HG03565 (cell line): ENCODE data around the gene OTOA.
"Not testable (repeated sequence)": the region's sequence is repeated elsewhere in the genome, so short reads cannot be mapped to it uniquely, and the experiment has no call there.

ENCODE experiments used
- ATAC-seq: cut with Tn5 transposase; IDR thresholded peaks from one replicate; pipeline ENCODE4 v1.9.1; 2021; ENCODE audit warnings: mild to moderate bottlenecking, moderate library complexity; ENCODE audit not compliant: unreplicated experiment

OTOA gene

GRCh38 chr16:21801538-21802374 is 138.0 kb downstream of the OTOA start:
- ATAC-seq = not testable (repeated sequence)

- not testable (repeated sequence) for ATAC-seq
These were observed 138.6 kb downstream of the OTOA start for GRCh38 chr16:21802375-21802663.
